GM23338 (cell line): ENCODE data around the gene NUDT9. TPM values are rescaled to one million over a fixed set of nuclear protein-coding genes. Genes with fewer than 3 reads are reported as not detected.

Source experiments
- ATAC-seq: fragments of 200-7000 bp; cut with Tn5 transposase; 3 replicates; pipeline ENCODE4 v1.9.1; 2020
- DNase-seq: peaks from one replicate; pipeline ENCODE4 v3.0.0-alpha.2; 2015; ENCODE audit warnings: low spot score
- H2AFZ ChIP-seq: fragments of 200-600 bp; sonication (generic); 2 replicates; pipeline ENCODE4 v1.8.0; 2016; ENCODE audit warnings: antibody characterized with exemption, mild to moderate bottlenecking, moderate library complexity
- H3F3A ChIP-seq: fragments of 200-600 bp; sonication (generic); replicated peaks from 2 replicates; pipeline ENCODE4 v1.8.0; 2017; ENCODE audit warnings: antibody characterized with exemption, mixed run types, low read depth
- H3K27ac ChIP-seq: fragments of 200-600 bp; sonication (generic); 2 replicates; pipeline ENCODE4 v1.6.1; 2016; ENCODE audit warnings: low read depth
- H3K27me3 ChIP-seq: fragments of 200-600 bp; sonication (generic); 2 replicates; pipeline ENCODE4 v1.8.0; 2016; ENCODE audit warnings: mild to moderate bottlenecking, mixed run types, moderate library complexity; ENCODE audit not compliant: insufficient read depth
- H3K36me3 ChIP-seq: fragments of 200-600 bp; sonication (generic); 2 replicates; pipeline ENCODE4 v1.8.0; 2016; ENCODE audit warnings: mild to moderate bottlenecking; ENCODE audit not compliant: insufficient read depth
- H3K4me1 ChIP-seq: fragments of 200-600 bp; sonication (generic); 2 replicates; pipeline ENCODE4 v1.8.0; 2016; ENCODE audit warnings: mild to moderate bottlenecking, moderate library complexity; ENCODE audit not compliant: insufficient read depth
- H3K4me2 ChIP-seq: fragments of 200-600 bp; sonication (generic); 2 replicates; pipeline ENCODE4 v1.7.1; 2017; ENCODE audit warnings: mixed run types
- H3K4me3 ChIP-seq: fragments of 200-600 bp; sonication (generic); 2 replicates; pipeline ENCODE4 v1.6.1; 2016; ENCODE audit warnings: mixed run types
- H3K79me2 ChIP-seq: fragments of 200-600 bp; sonication (generic); replicated peaks from 2 replicates; pipeline ENCODE4 v1.8.0; 2017; ENCODE audit warnings: mild to moderate bottlenecking; ENCODE audit not compliant: insufficient read depth
- H3K9me2 ChIP-seq: fragments of 200-600 bp; sonication (generic); 2 replicates; pipeline ENCODE4 v1.8.0; 2017; ENCODE audit not compliant: insufficient read depth
- H4K20me1 ChIP-seq: fragments of 200-600 bp; sonication (generic); replicated peaks from 2 replicates; pipeline ENCODE4 v1.8.0; 2017; ENCODE audit warnings: mild to moderate bottlenecking; ENCODE audit not compliant: insufficient read depth
- H3K27ac Mint-ChIP-seq: 2 replicates; pipeline ENCODE4 v1.8.0; 2020; ENCODE audit warnings: inconsistent platforms, mild to moderate bottlenecking, moderate library complexity, mixed read lengths
- H3K27me3 Mint-ChIP-seq: 3 replicates; pipeline ENCODE4 v1.8.0; 2022; ENCODE audit warnings: low read depth, mild to moderate bottlenecking, moderate library complexity, mixed read lengths, inconsistent platforms; ENCODE audit not compliant: insufficient read depth, poor library complexity
- H3K36me3 Mint-ChIP-seq: 3 replicates; pipeline ENCODE4 v1.8.0; 2021; ENCODE audit warnings: low read depth, mild to moderate bottlenecking, inconsistent platforms, moderate library complexity, mixed read lengths
- H3K4me1 Mint-ChIP-seq: 3 replicates; pipeline ENCODE4 v1.8.0; 2020; ENCODE audit warnings: mild to moderate bottlenecking, inconsistent platforms, mixed read lengths
- H3K4me3 Mint-ChIP-seq: 3 replicates; pipeline ENCODE4 v1.8.0; 2021; ENCODE audit warnings: moderate library complexity, mild to moderate bottlenecking, inconsistent platforms, mixed read lengths
- H3K9me3 Mint-ChIP-seq: 3 replicates; pipeline ENCODE4 v1.8.0; 2020; ENCODE audit warnings: moderate library complexity, mild to moderate bottlenecking, inconsistent platforms, mixed read lengths
- CREB1 ChIP-seq: fragments of 250-450 bp; sonication (Bioruptor Pico); IDR thresholded peaks from 2 replicates; pipeline ENCODE4 v1.5.0; 2020; ENCODE audit warnings: low read depth, mild to moderate bottlenecking, moderate library complexity
- ETS1 ChIP-seq: IDR thresholded peaks from 2 replicates; pipeline ENCODE4 v1.6.1; 2016; ENCODE audit warnings: antibody characterized with exemption
- EZH2 ChIP-seq: fragments of 200-600 bp; sonication (generic); IDR thresholded peaks from one replicate; pipeline ENCODE4 v1.8.0; 2017; ENCODE audit warnings: antibody characterized with exemption, mild to moderate bottlenecking, low read depth; ENCODE audit not compliant: unreplicated experiment
- EZH2phosphoT487 ChIP-seq: fragments of 200-600 bp; sonication (generic); IDR thresholded peaks from one replicate; pipeline ENCODE4 v1.8.1; 2018; ENCODE audit warnings: antibody characterized with exemption; ENCODE audit not compliant: unreplicated experiment
- JUNB ChIP-seq: IDR thresholded peaks from one replicate; pipeline ENCODE4 v1.6.1; 2016; ENCODE audit warnings: antibody characterized with exemption; ENCODE audit not compliant: unreplicated experiment
- NANOG ChIP-seq: IDR thresholded peaks from 2 replicates; pipeline ENCODE4 v1.6.1; 2016; ENCODE audit warnings: antibody characterized with exemption, borderline replicate concordance
- POLR2AphosphoS5 ChIP-seq: IDR thresholded peaks from 2 replicates; pipeline ENCODE4 v1.6.1; 2016; ENCODE audit warnings: antibody characterized with exemption, low read depth
- STAT1 ChIP-seq: IDR thresholded peaks from one replicate; pipeline ENCODE4 v1.6.1; 2016; ENCODE audit warnings: antibody characterized with exemption; ENCODE audit not compliant: unreplicated experiment
- ZNF114 ChIP-seq: fragments of 250-450 bp; sonication (Bioruptor Pico); IDR thresholded peaks from 2 replicates; pipeline ENCODE4 v1.5.0; 2020; ENCODE audit warnings: mild to moderate bottlenecking, moderate library complexity
- ZNF331 ChIP-seq: fragments of 250-450 bp; sonication (Bioruptor Pico); IDR thresholded peaks from 2 replicates; pipeline ENCODE4 v1.5.0; 2020; ENCODE audit warnings: low read depth, mild to moderate bottlenecking, moderate library complexity
- ZNF462 ChIP-seq: fragments of 250-450 bp; sonication (Bioruptor Pico); IDR thresholded peaks from 2 replicates; pipeline ENCODE4 v1.5.0; 2020; ENCODE audit warnings: mild to moderate bottlenecking, moderate library complexity
- polyA plus RNA-seq: library from polyadenylated mRNA; unstranded; fragments of >200 nt; fragmentation: Nextera tagmentation; extraction: Ambion mirVana; gene quantifications from 2 replicates; pipeline ENCODE4 v1.2.1, GENCODE V29; 2016
- total RNA-seq: library from RNA; depleted of rRNA; stranded (reverse); fragments of >200 nt; shearing (Covaris generic); gene quantifications from 2 replicates; pipeline ENCODE4 v1.2.3, GENCODE V29; 2014
- TF ChIP-seq, protein P1 (sequence below), 2 experiments: fragments of 200-600 bp in 1 of 2; sonication (generic) in 1 of 2; conservative IDR thresholded peaks; 2 replicates each; pipeline versions ENCODE4 v1.5.1 to v1.6.1; 2016 to 2017; ENCODE audit warnings: antibody characterized with exemption in 2 of 2, low read depth in 2 of 2, mild to moderate bottlenecking in 2 of 2, moderate library complexity in 1 of 2
- TF ChIP-seq, protein P2 (sequence below): IDR thresholded peaks from one replicate; pipeline ENCODE4 v1.6.1; 2018; ENCODE audit warnings: antibody characterized with exemption; ENCODE audit not compliant: unreplicated experiment

Gene NUDT9
- total and polyA plus RNA-seq, 2 experiments from 2014 or later, result 22.9 to 43.4 TPM

DNA sequence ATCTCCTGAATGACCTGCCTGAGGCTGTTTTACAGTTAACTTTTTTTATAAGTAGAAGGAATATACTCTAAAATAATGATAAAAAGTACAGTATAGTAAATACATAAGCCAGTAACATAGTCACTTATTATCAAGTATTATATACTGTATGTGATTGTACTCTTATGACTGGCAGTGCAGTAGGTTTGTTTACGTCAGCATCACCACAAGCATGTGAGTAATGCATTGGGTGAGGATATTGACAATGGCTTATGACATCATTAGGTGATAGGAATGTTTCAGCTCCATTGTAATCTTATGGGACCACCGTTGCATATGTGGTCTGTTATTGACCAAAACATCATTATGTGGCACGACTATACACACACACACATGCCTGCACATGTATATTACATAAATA is 20.5 kb downstream of the NUDT9 start:
- no peak overlapping the region for H3K4me3 Mint-ChIP-seq
- no peak for ATAC-seq

More for the DNA sequence above, 20.5 kb downstream of the NUDT9 start:
- Histone ChIP-seq H3K4me1 (no peaks in the 10 kb centered on the region), H3K4me3 (no peak overlapping the region), H3K27ac (no peak overlapping the region), H2AFZ (no peak overlapping the region), H4K20me1 (peaks cover 11% of the 10 kb centered on the region), H3K9me2 (no peaks in the 10 kb centered on the region), H3K79me2 (no peaks in the 10 kb centered on the region; the same call in 1 of the 2 replicates), H3K27me3 (no peaks in the 10 kb centered on the region), H3K36me3 (peaks cover 15% of the 10 kb centered on the region; the same call in 1 of the 2 replicates), H3K4me2 (no peak overlapping the region), H3F3A (no peaks in the 10 kb centered on the region)
- H3K4me1 Mint-ChIP-seq, result no peaks in the 10 kb centered on the region
- no peak for DNase-seq
- H3K9me3 Mint-ChIP-seq, result no peaks in the 10 kb centered on the region
- H3K27me3 Mint-ChIP-seq, result peaks cover 3% of the 10 kb centered on the region
- peaks cover 27% of the 10 kb centered on the region for H3K36me3 Mint-ChIP-seq
- TF ChIP-seq POLR2AphosphoS5, result no peak
- TF ChIP-seq, protein P1, sequence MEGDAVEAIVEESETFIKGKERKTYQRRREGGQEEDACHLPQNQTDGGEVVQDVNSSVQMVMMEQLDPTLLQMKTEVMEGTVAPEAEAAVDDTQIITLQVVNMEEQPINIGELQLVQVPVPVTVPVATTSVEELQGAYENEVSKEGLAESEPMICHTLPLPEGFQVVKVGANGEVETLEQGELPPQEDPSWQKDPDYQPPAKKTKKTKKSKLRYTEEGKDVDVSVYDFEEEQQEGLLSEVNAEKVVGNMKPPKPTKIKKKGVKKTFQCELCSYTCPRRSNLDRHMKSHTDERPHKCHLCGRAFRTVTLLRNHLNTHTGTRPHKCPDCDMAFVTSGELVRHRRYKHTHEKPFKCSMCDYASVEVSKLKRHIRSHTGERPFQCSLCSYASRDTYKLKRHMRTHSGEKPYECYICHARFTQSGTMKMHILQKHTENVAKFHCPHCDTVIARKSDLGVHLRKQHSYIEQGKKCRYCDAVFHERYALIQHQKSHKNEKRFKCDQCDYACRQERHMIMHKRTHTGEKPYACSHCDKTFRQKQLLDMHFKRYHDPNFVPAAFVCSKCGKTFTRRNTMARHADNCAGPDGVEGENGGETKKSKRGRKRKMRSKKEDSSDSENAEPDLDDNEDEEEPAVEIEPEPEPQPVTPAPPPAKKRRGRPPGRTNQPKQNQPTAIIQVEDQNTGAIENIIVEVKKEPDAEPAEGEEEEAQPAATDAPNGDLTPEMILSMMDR (conservative IDR thresholded peaks at IDR 0.05; ENCODE audit: low read depth in 2 of 2), result no peak
- TF ChIP-seq CREB1 (CRISPR knock-in tag), result no peak
- TF ChIP-seq ETS1, result no peak
- no peak for TF ChIP-seq ZNF331 (CRISPR knock-in tag)
- TF ChIP-seq NANOG, result no peak
- TF ChIP-seq ZNF462 (CRISPR knock-in tag), result no peak
- no peak for TF ChIP-seq STAT1
- no peak for TF ChIP-seq JUNB
- no peak for TF ChIP-seq EZH2phosphoT487
- TF ChIP-seq, protein P2, sequence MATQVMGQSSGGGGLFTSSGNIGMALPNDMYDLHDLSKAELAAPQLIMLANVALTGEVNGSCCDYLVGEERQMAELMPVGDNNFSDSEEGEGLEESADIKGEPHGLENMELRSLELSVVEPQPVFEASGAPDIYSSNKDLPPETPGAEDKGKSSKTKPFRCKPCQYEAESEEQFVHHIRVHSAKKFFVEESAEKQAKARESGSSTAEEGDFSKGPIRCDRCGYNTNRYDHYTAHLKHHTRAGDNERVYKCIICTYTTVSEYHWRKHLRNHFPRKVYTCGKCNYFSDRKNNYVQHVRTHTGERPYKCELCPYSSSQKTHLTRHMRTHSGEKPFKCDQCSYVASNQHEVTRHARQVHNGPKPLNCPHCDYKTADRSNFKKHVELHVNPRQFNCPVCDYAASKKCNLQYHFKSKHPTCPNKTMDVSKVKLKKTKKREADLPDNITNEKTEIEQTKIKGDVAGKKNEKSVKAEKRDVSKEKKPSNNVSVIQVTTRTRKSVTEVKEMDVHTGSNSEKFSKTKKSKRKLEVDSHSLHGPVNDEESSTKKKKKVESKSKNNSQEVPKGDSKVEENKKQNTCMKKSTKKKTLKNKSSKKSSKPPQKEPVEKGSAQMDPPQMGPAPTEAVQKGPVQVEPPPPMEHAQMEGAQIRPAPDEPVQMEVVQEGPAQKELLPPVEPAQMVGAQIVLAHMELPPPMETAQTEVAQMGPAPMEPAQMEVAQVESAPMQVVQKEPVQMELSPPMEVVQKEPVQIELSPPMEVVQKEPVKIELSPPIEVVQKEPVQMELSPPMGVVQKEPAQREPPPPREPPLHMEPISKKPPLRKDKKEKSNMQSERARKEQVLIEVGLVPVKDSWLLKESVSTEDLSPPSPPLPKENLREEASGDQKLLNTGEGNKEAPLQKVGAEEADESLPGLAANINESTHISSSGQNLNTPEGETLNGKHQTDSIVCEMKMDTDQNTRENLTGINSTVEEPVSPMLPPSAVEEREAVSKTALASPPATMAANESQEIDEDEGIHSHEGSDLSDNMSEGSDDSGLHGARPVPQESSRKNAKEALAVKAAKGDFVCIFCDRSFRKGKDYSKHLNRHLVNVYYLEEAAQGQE, result no peak
- no peak for TF ChIP-seq EZH2
- no peak for TF ChIP-seq ZNF114 (CRISPR knock-in tag)
- H3K27ac Mint-ChIP-seq, result no peak overlapping the region
